Measurements from ENCODE around the gene CBX4. TPM values are rescaled to one million over a fixed set of nuclear protein-coding genes. Genes with fewer than 3 reads are reported as not detected.

Gene CBX4
- total RNA-seq, 6 donors from 2014 or later = 17.0 to 33.3 (median 25.0) TPM

DNA sequence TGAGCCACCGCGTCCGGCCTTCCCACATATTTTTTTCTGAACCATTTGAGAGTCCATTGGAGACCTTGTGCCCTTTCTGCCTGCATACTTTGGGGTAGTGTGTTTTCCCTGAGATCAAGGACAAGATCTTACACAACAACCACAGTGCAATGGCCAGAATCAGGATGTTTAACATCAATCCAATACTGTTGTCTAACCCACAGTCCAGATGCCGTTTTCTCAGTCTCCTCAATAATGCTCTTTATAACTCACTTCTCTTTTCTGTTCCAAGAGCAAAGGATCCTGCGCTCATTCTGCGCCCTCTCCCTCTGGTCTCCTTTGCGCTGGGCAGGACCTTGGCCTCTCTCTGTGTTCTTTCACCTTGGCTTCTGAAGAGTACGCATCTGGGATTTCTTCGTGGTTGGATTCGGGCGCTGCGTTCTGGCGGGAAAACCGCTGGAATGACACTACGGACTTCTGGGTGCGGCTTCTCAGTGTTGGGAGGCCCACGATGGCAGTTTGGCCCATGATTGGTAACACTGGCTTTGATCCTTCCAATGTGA is 16.6 kb downstream of the CBX4 start:
- WGBS, 2 donors = 93 to 97% methylated on average over 17 of the region's 17 CpGs
- H3K9me3 ChIP-seq = no peaks in the 10 kb centered on the region
- ATAC-seq (ENCODE audit: low FRiP score in 2 of 2) (no peak), DNase-seq (no peak)
- H3K4me3 ChIP-seq = no peak overlapping the region
- H3K27me3 ChIP-seq = no peaks in the 10 kb centered on the region
- no peaks in the 10 kb centered on the region for H3K36me3 ChIP-seq
- no peak for TF ChIP-seq POLR2AphosphoS5 (IDR thresholded peaks at IDR 0.05)
- no peak for TF ChIP-seq EP300 (IDR thresholded peaks at IDR 0.05)
- peaks cover 7 to 9% (median 9%) of the 10 kb centered on the region in 4 donors for H3K4me1 ChIP-seq
- H3K27ac ChIP-seq = no peak overlapping the region

GRCh38 chr17:79821331-79822095 is 17.7 kb downstream of the CBX4 start:
- WGBS, 2 donors = 78 to 83% methylated on average over 9 to 12 of the region's 12 CpGs
- no peak for TF ChIP-seq EP300 (IDR thresholded peaks at IDR 0.05)
- no peak for TF ChIP-seq POLR2AphosphoS5 (IDR thresholded peaks at IDR 0.05)
- TF ChIP-seq POLR2A (IDR thresholded peaks at IDR 0.05) = no peak
- TF ChIP-seq CTCF (IDR thresholded peaks at IDR 0.05) = no peak

DNA sequence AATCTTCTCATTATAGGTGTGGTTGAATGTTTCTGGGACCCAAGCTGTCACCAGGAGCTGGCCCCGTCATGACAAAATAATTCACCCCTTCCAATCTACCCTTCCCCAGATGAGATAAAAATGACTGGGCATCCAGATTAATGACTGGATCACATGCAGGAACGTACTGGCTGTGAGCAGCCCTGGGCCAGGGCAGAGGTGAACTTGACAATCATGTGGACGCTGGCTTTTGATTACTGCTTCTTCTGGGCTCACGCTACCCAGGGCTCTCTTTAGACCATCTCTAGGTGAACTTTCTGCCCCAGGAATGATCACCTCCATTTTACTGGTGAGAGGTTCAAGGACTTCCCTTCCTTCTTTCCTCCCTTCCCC is 18.3 kb downstream of the CBX4 start:
- no peak overlapping the region for H3K4me3 ChIP-seq
- WGBS, 2 donors = 88 to 92% methylated on average over 3 to 4 of the region's 4 CpGs
- no peaks in the 10 kb centered on the region for H3K36me3 ChIP-seq
- H3K27ac ChIP-seq = no peak overlapping the region
- TF ChIP-seq POLR2AphosphoS5 (IDR thresholded peaks at IDR 0.05) = no peak
- no peak for TF ChIP-seq EP300 (IDR thresholded peaks at IDR 0.05)
- no peak for TF ChIP-seq CTCF (IDR thresholded peaks at IDR 0.05)
- no peak for TF ChIP-seq POLR2A (IDR thresholded peaks at IDR 0.05)
- DNase-seq (no peak), ATAC-seq (ENCODE audit: low FRiP score in 2 of 2) (no peak)
- H3K27me3 ChIP-seq = peaks cover 0 to 6% (median 2%) of the 10 kb centered on the region in 4 donors
- peaks cover 0 to 1% (median under 1%) of the 10 kb centered on the region in 4 donors for H3K4me1 ChIP-seq
- no peaks in the 10 kb centered on the region for H3K9me3 ChIP-seq

More at GRCh38 chr17:79821331-79822095, 17.7 kb downstream of the CBX4 start:
- no peak for ATAC-seq (ENCODE audit: low FRiP score in 2 of 2)
- H3K36me3 ChIP-seq = no peaks in the 10 kb centered on the region
- peaks cover 3 to 7% (median 6%) of the 10 kb centered on the region in 4 donors for H3K4me1 ChIP-seq
- H3K27me3 ChIP-seq = no peaks in the 10 kb centered on the region
- H3K9me3 ChIP-seq = no peaks in the 10 kb centered on the region
- H3K27ac ChIP-seq = no peak overlapping the region
- no peak overlapping the region for H3K4me3 ChIP-seq
- peak in 1 of 2 donors; percentile 45 for DNase-seq

- DNase-seq (no peak), ATAC-seq (ENCODE audit: low FRiP score in 2 of 2) (no peak)
- Histone ChIP-seq H3K27ac (no peak overlapping the region), H3K4me1 (peaks cover 8 to 11% (median 10%) of the 10 kb centered on the region in 4 donors), H3K27me3 (peaks cover under 1 to 18% (median 12%) of the 10 kb centered on the region in 4 donors), H3K9me3 (no peaks in the 10 kb centered on the region), H3K4me3 (no peak overlapping the region), H3K36me3 (no peaks in the 10 kb centered on the region)
- 94 to 95% methylated on average over 8 to 13 of the region's 13 CpGs for WGBS, 2 donors
- no peak for TF ChIP-seq CTCF (IDR thresholded peaks at IDR 0.05)
- no peak for TF ChIP-seq POLR2AphosphoS5 (IDR thresholded peaks at IDR 0.05)
- no peak for TF ChIP-seq EP300 (IDR thresholded peaks at IDR 0.05)
- no peak for TF ChIP-seq POLR2A (IDR thresholded peaks at IDR 0.05)
Observed at GRCh38 chr17:79819534-79820276, 19.5 kb downstream of the CBX4 start.

- Histone ChIP-seq H3K27me3 (peaks cover 3 to 24% (median 16%) of the 10 kb centered on the region in 4 donors), H3K4me3 (no peak overlapping the region), H3K36me3 (no peaks in the 10 kb centered on the region), H3K4me1 (peaks cover 14 to 17% (median 16%) of the 10 kb centered on the region in 4 donors), H3K9me3 (no peaks in the 10 kb centered on the region), H3K27ac (no peak overlapping the region)
- 84 to 88% methylated on average over 5 of the region's 5 CpGs for WGBS, 2 donors
- ATAC-seq (ENCODE audit: low FRiP score in 2 of 2) (no peak), DNase-seq (peak in 1 of 2 donors; percentile 19)
- TF ChIP-seq EP300 (IDR thresholded peaks at IDR 0.05) = no peak
- no peak for TF ChIP-seq CTCF (IDR thresholded peaks at IDR 0.05)
- TF ChIP-seq POLR2AphosphoS5 (IDR thresholded peaks at IDR 0.05) = no peak
- no peak for TF ChIP-seq POLR2A (IDR thresholded peaks at IDR 0.05)
Observed at GRCh38 chr17:79819085-79819484, 20.2 kb downstream of the CBX4 start.

Measured in upper lobe of left lung (tissue), 6 donors.